A204.1 (cell line): ENCODE results near the gene KRTAP2-3.
"Not testable (repeated sequence)": the region's sequence is repeated elsewhere in the genome, so short reads cannot be mapped to it uniquely, and the experiment has no call there.

Experiments
- FAIRE-seq: peaks from 2 replicates; lab custom pipeline; 2012; peaks lifted over from hg19 to GRCh38; lab: Jason Lieb, UNC

Gene KRTAP2-3

GRCh38 chr17:41060052-41060604 is at the start of gene KRTAP2-3:
KRTAP2-3 (minus strand) TSS chr17:41060114; CDS start chr17:41060050, 64 bp downstream.
- FAIRE-seq = no peak

GRCh38 chr17:41108728-41109386 is 48.9 kb upstream of the KRTAP2-3 start:
- not testable (repeated sequence) for FAIRE-seq

- FAIRE-seq = no peak
Observed at GRCh38 chr17:41107941-41108450, 48.1 kb upstream of the KRTAP2-3 start.

GRCh38 chr17:41105347-41105746 is 45.4 kb upstream of the KRTAP2-3 start, which contains the start of gene KRTAP4-9:
KRTAP4-9 (plus strand) TSS chr17:41105389; CDS start chr17:41105389, 0 bp downstream.
- not testable (repeated sequence) for FAIRE-seq

GRCh38 chr17:41104386-41105038 is 44.6 kb upstream of the KRTAP2-3 start:
- FAIRE-seq = not testable (repeated sequence)

- FAIRE-seq = no peak
Observed at GRCh38 chr17:41103896-41104295, 44.0 kb upstream of the KRTAP2-3 start.

GRCh38 chr17:41101586-41102259 is 41.8 kb upstream of the KRTAP2-3 start, which contains the start of gene KRTAP4-16:
KRTAP4-16 (minus strand) TSS chr17:41102209; CDS start chr17:41102209, 0 bp downstream.
- FAIRE-seq = no peak

GRCh38 chr17:41099682-41100480 is 40.0 kb upstream of the KRTAP2-3 start:
- not testable (repeated sequence) for FAIRE-seq

GRCh38 chr17:41098481-41098880 is 38.6 kb upstream of the KRTAP2-3 start:
- FAIRE-seq = no peak

- FAIRE-seq = no peak
Observed at GRCh38 chr17:41098042-41098441, 38.1 kb upstream of the KRTAP2-3 start, which contains the start of gene KRTAP4-8. KRTAP4-8 (minus strand) TSS chr17:41098142; CDS start chr17:41098084, 58 bp downstream.

GRCh38 chr17:41096055-41096454 is 36.1 kb upstream of the KRTAP2-3 start:
- no peak for FAIRE-seq

GRCh38 chr17:41088760-41089352 is 28.9 kb upstream of the KRTAP2-3 start:
- not testable (repeated sequence) for FAIRE-seq

- not testable (repeated sequence) for FAIRE-seq
Observed at GRCh38 chr17:41084100-41084856, 24.4 kb upstream of the KRTAP2-3 start, which contains the start of gene KRTAP4-7. KRTAP4-7 (plus strand) TSS chr17:41084150; CDS start chr17:41084207, 57 bp downstream.

- FAIRE-seq = not testable (repeated sequence)
Observed at GRCh38 chr17:41083427-41083826, 23.5 kb upstream of the KRTAP2-3 start.

- no peak for FAIRE-seq
Observed at GRCh38 chr17:41082626-41083025, 22.7 kb upstream of the KRTAP2-3 start.

- no peak for FAIRE-seq
Observed at GRCh38 chr17:41076788-41077187, 16.9 kb upstream of the KRTAP2-3 start.

GRCh38 chr17:41073676-41074075 is 13.8 kb upstream of the KRTAP2-3 start:
- FAIRE-seq = no peak

- no peak for FAIRE-seq
Observed at GRCh38 chr17:41071606-41072360, 11.9 kb upstream of the KRTAP2-3 start.

GRCh38 chr17:41069031-41069430 is 9.1 kb upstream of the KRTAP2-3 start:
- no peak for FAIRE-seq
